Hypothalamus (tissue), 51 donors: Measurements from ENCODE around the gene LRRC3.

Experiments used
- DNase-seq, 51 donors: peaks; one replicate each; lab custom pipeline; 2025; lab: John Stamatoyannopoulos, UW

The LRRC3 gene

DNA sequence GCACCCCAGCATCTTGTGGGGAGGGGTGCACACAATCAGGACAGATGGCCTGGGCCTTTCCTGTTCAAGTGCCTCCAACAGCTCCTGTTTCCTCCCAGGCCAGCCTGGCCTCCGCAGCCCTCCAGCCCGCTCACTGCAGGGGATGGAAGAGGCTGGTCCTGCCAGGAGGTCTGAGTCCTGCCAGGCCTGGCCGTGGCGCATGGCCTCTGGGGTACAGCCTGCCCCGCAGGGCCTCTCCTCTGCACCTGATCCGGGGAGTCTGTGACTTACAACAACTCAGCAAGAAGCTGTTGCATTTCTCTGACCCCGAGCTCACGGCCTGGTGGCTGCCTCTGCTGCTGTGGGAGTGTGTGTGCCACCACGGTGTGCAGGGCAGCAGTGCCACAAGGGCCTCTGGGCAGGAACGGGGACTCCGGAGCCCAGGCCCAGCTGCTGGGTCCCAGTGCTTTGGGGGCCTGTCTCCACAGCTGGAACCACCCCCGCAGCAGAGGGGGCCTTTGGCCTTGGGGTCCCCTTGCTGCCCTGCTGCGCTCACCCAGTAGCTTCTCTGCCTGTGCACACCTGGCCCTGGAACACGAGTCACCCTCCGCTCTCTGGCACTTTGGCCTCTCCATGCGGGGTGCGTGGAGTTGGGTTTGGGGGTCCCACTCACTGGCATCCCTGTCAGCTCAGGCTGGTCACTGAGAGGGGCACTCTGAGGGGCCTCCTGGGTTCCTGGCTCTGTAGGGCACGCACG is 17.4 kb upstream of the LRRC3 start:
- DNase-seq: no peak

- peak in 1 of 51 donors; percentile 6 for DNase-seq
These were observed 16.6 kb upstream of the LRRC3 start for GRCh38 chr21:44438531-44439210.

GRCh38 chr21:44439211-44439600 is 16.1 kb upstream of the LRRC3 start:
- DNase-seq: no peak

DNA sequence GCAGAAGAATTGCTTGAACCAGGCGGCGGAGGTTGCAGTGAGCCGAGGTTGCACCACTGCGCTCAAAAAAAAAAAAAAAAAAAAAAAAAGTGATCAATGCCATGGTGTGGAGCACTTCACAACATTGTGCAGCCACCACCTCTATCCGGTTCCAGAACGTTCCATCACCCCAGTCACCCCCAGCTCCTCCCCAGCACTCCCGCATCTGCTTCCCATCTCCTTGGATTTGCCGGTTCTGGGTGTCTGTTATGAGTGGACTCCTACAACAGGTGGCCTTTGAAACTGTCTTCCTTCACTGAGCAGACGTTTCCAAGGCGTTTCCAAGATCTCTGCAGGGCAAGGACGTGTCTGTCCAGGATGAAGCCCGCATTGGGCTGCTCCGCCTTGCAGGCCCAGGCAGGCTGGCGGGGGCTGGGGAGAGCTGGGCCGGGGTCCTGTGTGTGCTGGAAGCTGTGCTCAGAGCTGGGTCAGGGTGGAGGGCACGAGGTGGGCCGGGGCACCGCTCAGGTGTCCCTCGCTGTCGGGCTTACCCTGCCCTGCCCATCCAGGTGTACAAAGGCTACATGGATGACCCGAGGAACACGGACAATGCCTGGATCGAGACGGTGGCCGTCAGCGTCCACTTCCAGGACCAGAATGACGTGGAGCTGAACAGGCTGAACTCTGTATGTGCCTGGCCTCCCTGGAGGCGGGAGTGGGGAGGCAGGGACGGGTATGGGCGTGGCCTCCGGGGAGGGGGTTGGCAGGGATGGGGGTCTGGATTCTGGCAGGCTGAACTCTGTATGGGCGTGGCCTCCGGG is 14.9 kb upstream of the LRRC3 start:
- DNase-seq: no peak

- no peak for DNase-seq
These were observed 14.3 kb upstream of the LRRC3 start for GRCh38 chr21:44441041-44441400.

- DNase-seq: no peak
These were observed 13.6 kb upstream of the LRRC3 start for GRCh38 chr21:44441581-44442265.

DNA sequence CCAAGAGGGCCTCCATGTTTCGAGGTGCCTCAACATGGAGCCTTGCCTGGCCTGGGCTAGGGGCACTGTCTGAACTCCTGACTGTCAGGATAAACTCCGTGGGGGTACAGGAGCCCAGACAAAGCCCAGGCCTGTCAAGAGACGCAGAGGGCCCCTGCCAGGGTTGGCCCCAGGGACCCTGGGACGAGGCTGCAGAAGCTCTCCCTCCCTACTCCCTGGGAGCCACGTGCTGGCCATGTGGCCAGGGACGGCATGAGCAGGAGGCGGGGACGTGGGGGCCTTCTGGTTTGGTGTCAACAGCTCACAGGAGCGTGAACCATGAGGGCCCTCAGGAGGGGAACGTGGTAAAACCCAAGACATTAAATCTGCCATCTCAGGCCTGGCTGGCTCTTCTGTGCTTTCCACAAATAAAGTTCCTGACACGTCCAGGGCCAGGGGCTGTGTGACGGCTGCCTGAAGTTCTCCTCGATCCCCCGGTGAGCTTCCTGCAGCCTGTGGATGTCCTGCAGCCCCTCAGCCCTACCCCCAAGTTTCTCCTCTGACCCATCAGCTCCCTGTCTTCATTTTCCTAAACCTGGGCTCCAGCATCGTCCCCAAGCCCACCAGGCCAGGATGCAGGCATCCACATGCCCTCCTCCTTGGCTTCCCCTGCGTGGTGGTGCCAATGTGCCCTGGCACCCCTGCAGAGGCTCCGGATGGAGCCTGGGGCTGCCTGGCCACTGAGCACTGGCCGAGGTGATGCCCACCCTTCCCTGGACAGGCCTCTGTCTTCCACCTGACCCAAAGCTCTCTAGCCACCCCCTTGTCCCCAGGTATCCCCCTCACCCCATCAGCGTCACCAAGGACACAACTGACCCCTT is 12.8 kb upstream of the LRRC3 start:
- no peak for DNase-seq

- no peak for DNase-seq
These were observed 11.9 kb upstream of the LRRC3 start for GRCh38 chr21:44443291-44443890.

- no peak for DNase-seq
These were observed 11.4 kb upstream of the LRRC3 start for GRCh38 chr21:44443891-44444285.

DNA sequence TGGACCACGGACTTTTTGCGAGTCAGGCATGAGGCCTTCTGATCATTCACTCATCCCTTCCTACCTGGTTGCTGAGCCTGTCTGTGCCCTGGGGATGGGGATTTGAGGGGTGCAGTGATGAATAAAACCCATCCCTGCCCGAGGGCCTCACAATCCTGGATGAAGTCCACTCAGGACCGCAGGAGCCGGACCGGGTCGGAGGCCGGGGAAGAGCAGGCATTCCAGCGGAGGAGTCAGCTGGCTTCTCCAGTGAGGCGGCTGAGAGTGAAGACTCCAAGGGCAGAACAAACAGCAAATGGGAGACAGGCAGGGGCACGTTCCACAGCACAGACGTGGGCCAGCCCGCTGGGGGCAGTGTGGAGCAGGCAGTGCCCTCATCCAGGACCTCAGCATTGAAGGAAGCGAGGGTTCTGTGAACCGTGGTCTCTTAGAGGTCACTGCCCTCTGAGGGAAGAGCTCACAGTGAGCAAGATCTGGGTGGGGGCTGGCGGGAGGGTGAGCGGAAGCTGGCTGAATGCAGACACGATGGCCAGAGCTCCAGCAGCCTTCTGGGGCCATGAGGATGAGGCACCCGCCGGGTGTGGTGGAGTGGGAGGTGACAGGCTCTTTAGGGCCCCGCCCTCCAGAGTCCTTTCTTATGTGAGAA is 10.9 kb upstream of the LRRC3 start:
- DNase-seq: no peak

DNA sequence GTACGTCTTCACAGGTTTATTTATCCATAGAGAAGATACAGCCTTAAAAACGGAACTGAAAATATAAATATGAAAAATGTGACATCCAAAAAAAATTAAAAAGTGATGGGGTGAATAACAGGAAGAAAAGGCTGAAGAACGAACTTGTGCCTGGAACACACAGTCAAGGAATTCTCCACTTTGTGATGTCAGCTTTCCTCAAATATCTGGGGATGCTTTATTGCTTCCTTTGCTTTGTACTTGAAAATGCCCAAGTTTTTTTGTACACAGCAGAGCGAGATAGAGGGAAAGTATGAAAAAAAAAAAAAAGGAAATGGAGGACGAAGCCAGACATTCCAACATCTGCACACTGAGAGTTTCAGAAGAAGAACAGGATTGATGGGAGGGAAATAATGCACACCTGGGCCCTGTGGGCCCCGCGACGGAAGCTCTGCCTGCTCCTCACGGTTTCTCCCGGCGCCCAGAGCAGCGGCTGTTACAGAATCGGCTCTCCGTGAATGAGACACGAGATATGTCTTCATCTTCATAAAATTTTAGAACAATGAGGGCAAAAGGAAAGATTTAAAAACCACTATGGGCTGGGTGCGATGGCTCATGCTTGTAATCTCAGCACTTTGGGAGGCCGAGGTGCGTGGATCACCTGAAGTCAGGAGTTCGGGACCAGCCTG is 10.0 kb upstream of the LRRC3 start:
- DNase-seq: no peak

DNA sequence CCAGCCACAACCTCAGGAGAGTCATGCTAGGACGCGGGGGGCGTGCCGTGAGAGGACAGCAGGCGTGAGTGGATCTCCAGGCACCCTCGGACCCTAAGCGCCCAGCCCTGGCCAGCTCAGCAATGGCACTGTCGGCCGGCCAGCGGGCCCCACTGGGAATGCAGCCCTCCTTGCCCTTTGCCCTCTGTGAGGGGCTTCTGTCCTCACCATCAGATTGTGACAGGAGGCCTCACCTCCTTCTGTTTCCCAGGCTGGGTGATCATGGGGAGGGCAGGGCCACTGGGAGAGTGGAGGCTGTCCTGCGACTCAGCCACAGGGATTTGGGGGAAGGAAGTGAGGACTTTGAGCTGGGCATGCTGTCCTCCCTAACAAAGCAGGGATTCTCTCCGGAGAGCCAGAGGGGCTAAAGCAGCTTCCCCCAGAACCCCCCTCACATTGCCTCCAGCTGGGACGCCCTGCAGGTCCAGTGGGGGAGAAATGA is 6.6 kb upstream of the LRRC3 start:
- DNase-seq: no peak

- DNase-seq: no peak
These were observed 5.6 kb upstream of the LRRC3 start for GRCh38 chr21:44449473-44450363.

- DNase-seq: no peak
These were observed 4.9 kb upstream of the LRRC3 start for GRCh38 chr21:44450402-44450801.

DNA sequence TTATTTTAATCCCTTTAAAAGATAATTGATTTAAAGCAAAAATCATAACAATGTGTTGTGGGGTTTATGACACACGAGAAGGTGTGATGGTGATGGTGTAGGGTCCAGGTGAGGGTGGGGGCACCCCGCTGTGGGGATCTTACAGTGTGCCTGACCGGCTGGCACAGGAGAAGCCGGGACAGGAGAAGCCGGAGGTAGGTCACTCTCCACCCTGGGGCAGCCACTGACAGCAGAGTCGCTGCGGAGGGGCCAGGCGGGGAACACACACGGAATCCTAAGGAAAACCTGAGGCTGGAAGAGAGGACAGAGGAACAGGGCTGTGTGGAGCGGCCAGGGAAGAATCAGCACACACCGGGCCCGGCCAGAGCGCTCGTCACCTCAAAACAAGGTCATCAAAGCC is 4.3 kb upstream of the LRRC3 start:
- DNase-seq: no peak

DNA sequence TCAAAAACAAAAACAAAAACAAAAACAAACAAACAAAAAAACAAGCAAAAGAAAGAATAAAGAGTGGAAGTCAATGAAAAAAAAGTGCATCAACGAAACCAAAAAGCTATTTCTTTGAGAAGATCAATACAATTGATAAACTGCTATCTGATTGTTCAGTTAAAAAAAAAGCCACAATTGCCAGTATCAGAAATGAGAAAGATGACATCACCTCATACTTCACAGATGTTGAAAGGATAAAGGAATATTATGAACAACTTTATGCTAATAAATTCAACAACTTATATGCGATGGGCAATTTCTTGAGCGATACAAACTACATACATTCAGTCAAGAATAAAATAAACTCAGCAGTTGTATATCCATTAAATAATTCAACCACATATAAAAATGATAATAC is 2.2 kb upstream of the LRRC3 start:
- DNase-seq: no peak

DNA sequence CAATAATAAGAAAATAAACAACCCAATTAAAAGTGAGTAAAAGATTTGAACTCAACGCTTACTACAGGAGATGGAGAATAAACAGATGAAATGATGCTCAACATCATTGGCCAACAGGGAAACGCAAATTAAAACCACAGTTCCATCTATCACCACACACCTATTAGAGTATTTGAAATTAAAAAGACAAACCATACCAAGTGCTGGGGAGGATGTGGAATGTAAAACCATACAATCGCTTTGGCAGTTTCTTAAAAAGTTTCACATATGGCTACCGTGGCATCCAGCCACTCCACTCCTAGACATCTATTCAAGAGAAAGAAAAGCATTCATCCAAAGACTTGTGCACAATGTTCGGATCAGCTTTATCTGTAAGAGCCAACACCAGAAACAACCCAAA is 1.3 kb upstream of the LRRC3 start:
- DNase-seq: no peak
